Airway epithelial cell (primary cell): ENCODE data around the gene SLC33A1. TPM values are rescaled to one million over a fixed set of nuclear protein-coding genes. Genes with fewer than 3 reads are reported as not detected.

Experiments used
- total RNA-seq: library from RNA; depleted of rRNA; stranded (reverse); fragments of >200 nt; gene quantifications from 2 replicates; pipeline ENCODE4 v1.2.3, GENCODE V29; 2015

SLC33A1 gene
- total RNA-seq: 21.8 and 25.5 TPM in 2 replicates

GRCh38 chr3:155854141-155854940, at the start of gene SLC33A1:
Gene SLC33A1, minus strand, starts transcription at chr3:155854427. Its CDS starts 430 bp downstream, at chr3:155853997.

DNA sequence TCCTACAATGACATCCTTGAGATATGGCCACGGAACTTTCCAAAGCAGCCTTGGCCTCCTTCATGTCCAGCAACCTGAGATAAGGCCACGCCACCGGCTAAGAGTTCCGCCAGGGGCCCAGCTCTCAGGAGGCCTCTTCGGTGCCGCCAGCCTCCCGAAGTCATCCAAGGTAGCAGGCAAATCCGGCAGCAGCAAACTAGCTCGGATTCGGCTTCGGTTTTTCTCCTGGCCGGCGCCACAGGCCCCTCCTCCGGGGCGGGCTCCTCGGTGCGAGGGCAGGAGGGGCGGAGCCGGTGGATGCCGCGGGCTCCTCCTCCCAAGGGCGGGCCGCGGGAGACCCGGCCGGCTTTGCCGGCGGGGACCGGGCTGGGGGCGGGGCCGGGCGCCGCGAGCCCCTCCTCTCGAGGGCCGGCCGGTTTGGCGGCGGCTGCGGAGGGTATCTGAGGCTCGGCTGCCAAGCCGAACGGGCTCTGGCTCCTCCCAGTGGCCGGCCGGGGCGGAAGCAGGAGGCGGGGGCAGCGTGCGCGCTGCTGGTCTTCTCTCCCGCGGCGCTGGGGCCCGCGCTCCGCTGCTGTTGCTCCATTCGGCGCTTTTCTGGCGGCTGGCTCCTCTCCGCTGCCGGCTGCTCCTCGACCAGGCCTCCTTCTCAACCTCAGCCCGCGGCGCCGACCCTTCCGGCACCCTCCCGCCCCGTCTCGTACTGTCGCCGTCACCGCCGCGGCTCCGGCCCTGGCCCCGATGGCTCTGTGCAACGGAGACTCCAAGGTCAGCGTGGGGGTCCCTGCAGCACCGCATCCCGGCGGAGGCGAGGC, 16.1 kb upstream of the SLC33A1 start, which contains the start of gene GMPS:
TSS of gene GMPS (plus strand) at position 518 of the 812 bp plus-strand sequence. CDS start at position 739, 221 bp downstream.

GRCh38 chr3:155805802-155806618, 48.2 kb downstream of the SLC33A1 start, which contains the start of gene C3orf33:
Gene C3orf33, minus strand, starts transcription at chr3:155806278. Its CDS starts 26 bp downstream, at chr3:155806252.

Other genes with a start within 250 kb of the SLC33A1 start
- gene PLCH1, start 109.4 kb downstream of the SLC33A1 start, total RNA-seq: 0.23 and 0.49 TPM in 2 replicates
- 2.8 and 3.0 TPM in 2 replicates for gene C3orf33, start 48.1 kb downstream of the SLC33A1 start, total RNA-seq
- 45.7 and 54.1 TPM in 2 replicates for gene GMPS, start 16.2 kb upstream of the SLC33A1 start, total RNA-seq